Measurements from ENCODE around the gene SLC39A2. TPM values are rescaled to one million over a fixed set of nuclear protein-coding genes. Genes with fewer than 3 reads are reported as not detected.

Gene SLC39A2
- polyA plus RNA-seq, 3 donors, result not detected

DNA sequence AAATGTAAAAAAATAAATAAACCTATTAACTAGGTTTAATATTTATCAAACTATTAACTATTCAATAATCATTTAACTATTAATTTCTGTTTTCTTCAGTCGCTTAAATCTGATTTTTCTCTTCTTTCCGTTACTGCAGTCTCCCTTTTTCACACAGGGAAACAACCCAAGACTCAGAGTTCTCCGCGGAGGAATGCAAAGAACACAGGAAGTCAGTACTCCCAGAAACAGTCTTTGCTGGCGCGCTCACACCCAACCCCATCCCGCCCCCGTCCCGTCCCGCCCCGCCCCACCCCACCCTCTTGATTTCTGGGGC, 9.7 kb upstream of the SLC39A2 start:
- peak overlapping the region; percentile 95 for H3K4me2 ChIP-seq (replicated peaks; ENCODE audit: extremely low read depth, low read length, poor library complexity, severe bottlenecking)
- peaks cover 24 to 30% of the 10 kb centered on the region in 2 donors for H3K36me3 Mint-ChIP-seq
- peak overlapping the region; percentile 68 for H3K9ac ChIP-seq (ENCODE audit: insufficient read depth, low read length, poor library complexity, severe bottlenecking)
- H3K27ac ChIP-seq (ENCODE audit: low read depth in 1 of 2, low read length in 2 of 2), result peak overlapping the region; percentile 64 to 72
- no peaks in the 10 kb centered on the region for H3K27me3 ChIP-seq (ENCODE audit: control insufficient read depth in 2 of 2, insufficient read depth in 2 of 2, low read length in 2 of 2)
- TF ChIP-seq, protein P1, sequence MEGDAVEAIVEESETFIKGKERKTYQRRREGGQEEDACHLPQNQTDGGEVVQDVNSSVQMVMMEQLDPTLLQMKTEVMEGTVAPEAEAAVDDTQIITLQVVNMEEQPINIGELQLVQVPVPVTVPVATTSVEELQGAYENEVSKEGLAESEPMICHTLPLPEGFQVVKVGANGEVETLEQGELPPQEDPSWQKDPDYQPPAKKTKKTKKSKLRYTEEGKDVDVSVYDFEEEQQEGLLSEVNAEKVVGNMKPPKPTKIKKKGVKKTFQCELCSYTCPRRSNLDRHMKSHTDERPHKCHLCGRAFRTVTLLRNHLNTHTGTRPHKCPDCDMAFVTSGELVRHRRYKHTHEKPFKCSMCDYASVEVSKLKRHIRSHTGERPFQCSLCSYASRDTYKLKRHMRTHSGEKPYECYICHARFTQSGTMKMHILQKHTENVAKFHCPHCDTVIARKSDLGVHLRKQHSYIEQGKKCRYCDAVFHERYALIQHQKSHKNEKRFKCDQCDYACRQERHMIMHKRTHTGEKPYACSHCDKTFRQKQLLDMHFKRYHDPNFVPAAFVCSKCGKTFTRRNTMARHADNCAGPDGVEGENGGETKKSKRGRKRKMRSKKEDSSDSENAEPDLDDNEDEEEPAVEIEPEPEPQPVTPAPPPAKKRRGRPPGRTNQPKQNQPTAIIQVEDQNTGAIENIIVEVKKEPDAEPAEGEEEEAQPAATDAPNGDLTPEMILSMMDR (IDR thresholded peaks at IDR 0.05), result no peak
- intact Hi-C loops (cut with micrococcal nuclease), result no loop called here
- no peaks in the 10 kb centered on the region for H3K9me3 ChIP-seq (replicated peaks in 1 of 2; ENCODE audit: control insufficient read depth in 1 of 2, insufficient read depth in 1 of 2, low read length in 2 of 2)
- peaks cover 57% of the 10 kb centered on the region for H3K4me1 Mint-ChIP-seq
- peaks cover 23% of the 10 kb centered on the region for H3K79me2 ChIP-seq (ENCODE audit: insufficient read depth, low read length)
- DNase-seq, result no peak
- H3K9me3 Mint-ChIP-seq, result no peaks in the 10 kb centered on the region
- H3K27ac Mint-ChIP-seq, result peak overlapping the region; percentile 70 to 92 (median 90)
- peaks cover 50 to 63% of the 10 kb centered on the region in 2 donors for H3K4me1 ChIP-seq (ENCODE audit: control insufficient read depth in 1 of 2, insufficient read depth in 2 of 2, low read length in 2 of 2)
- WGBS (ENCODE audit: insufficient coverage), result 0% methylated on average over 1 of the region's 11 CpGs
- H3K4me3 Mint-ChIP-seq, result peak overlapping the region; percentile 92 to 93
- peak overlapping the region; percentile 72 to 97 (median 72) for H3K4me3 ChIP-seq (replicated peaks in 1 of 3; ENCODE audit: low read depth in 2 of 3, low read length in 3 of 3)
- H3K36me3 ChIP-seq (replicated peaks in 1 of 2; ENCODE audit: control insufficient read depth in 1 of 2, insufficient read depth in 2 of 2, low read length in 2 of 2), result peaks cover 24 to 32% of the 10 kb centered on the region in 2 donors
- H2AFZ ChIP-seq (ENCODE audit: insufficient read depth, low read depth, low read length, poor library complexity, severe bottlenecking), result peak overlapping the region; percentile 41
- peaks cover 0 to 2% (median 2%) of the 10 kb centered on the region in 3 donors for H3K27me3 Mint-ChIP-seq (ENCODE audit: low read depth in 3 of 3)
- H4K20me1 ChIP-seq (ENCODE audit: insufficient read depth, low read length), result peaks cover 4% of the 10 kb centered on the region

DNA sequence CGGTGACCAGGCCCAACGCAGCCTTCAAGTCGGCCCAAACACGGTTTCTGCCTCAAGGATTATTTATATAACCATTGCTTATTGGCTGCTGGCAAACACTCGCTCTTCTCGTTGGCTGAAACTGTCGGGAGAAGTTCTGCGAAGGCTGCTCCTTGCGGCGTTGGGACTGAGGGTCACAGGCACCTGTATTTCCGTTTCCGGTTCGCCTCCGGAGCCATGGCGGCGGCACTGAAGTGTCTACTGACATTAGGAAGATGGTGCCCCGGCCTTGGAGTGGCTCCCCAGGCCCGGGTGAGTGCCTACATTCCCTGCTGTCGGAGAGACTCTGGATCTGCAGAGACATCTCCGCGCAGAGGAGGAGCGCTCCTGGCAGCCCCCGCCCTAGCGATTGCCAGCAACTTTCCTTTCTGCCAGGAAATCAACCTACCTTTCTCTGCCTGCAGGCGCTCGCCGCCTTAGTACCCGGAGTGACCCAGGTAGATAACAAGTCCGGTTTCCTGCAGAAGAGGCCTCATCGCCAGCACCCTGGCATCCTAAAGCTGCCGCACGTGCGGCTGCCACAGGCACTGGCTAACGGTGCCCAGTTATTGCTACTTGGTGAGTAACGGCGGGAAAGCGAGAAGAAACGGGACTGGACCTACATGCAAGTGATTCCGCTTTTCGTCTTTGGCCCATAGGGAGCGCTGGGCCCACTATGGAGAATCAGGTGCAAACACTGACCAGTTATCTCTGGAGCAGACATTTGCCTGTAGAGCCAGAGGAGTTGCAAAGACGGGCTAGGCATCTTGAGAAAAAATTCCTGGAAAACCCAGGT, 9.1 kb upstream of the SLC39A2 start, which contains the start of gene METTL17:
METTL17 (plus strand) TSS at position 194 of the 814 bp plus-strand sequence; CDS start at position 217, 23 bp downstream.
- peaks cover 0 to 2% (median 2%) of the 10 kb centered on the region in 3 donors for H3K27me3 Mint-ChIP-seq (ENCODE audit: low read depth in 3 of 3)
- Histone ChIP-seq H4K20me1 (ENCODE audit: insufficient read depth, low read length) (peaks cover 4% of the 10 kb centered on the region), H3K79me2 (ENCODE audit: insufficient read depth, low read length) (peaks cover 23% of the 10 kb centered on the region), H3K9me3 (replicated peaks in 1 of 2; ENCODE audit: control insufficient read depth in 1 of 2, insufficient read depth in 1 of 2, low read length in 2 of 2) (no peaks in the 10 kb centered on the region), H3K27me3 (ENCODE audit: control insufficient read depth in 2 of 2, insufficient read depth in 2 of 2, low read length in 2 of 2) (no peaks in the 10 kb centered on the region), H3K36me3 (replicated peaks in 1 of 2; ENCODE audit: control insufficient read depth in 1 of 2, insufficient read depth in 2 of 2, low read length in 2 of 2) (peaks cover 29 to 38% of the 10 kb centered on the region in 2 donors), H3K27ac (ENCODE audit: low read depth in 1 of 2, low read length in 2 of 2) (peak within 1 kb of the TSS; percentile 64 to 82), H3K4me3 (replicated peaks in 1 of 3; ENCODE audit: low read depth in 2 of 3, low read length in 3 of 3) (peak within 1 kb of the TSS; percentile 72 to 97 (median 72)), H2AFZ (ENCODE audit: insufficient read depth, low read depth, low read length, poor library complexity, severe bottlenecking) (peak within 1 kb of the TSS; percentile 96), H3K4me2 (replicated peaks; ENCODE audit: extremely low read depth, low read length, poor library complexity, severe bottlenecking) (peak within 1 kb of the TSS; percentile 95), H3K9ac (ENCODE audit: insufficient read depth, low read length, poor library complexity, severe bottlenecking) (peak within 1 kb of the TSS; percentile 68), H3K4me1 (ENCODE audit: control insufficient read depth in 1 of 2, insufficient read depth in 2 of 2, low read length in 2 of 2) (peaks cover 46 to 60% of the 10 kb centered on the region in 2 donors)
- intact Hi-C loops (cut with micrococcal nuclease), result no loop called here
- H3K36me3 Mint-ChIP-seq, result peaks cover 30 to 36% of the 10 kb centered on the region in 2 donors
- TF ChIP-seq, protein P1 (IDR thresholded peaks at IDR 0.05), result peak; percentile 39
- peak; percentile 79 to 92 (median 86) for DNase-seq
- H3K4me1 Mint-ChIP-seq, result peaks cover 55% of the 10 kb centered on the region
- no peaks in the 10 kb centered on the region for H3K9me3 Mint-ChIP-seq
- under 1% methylated on average over 37 of the region's 42 CpGs for WGBS (ENCODE audit: insufficient coverage)
- H3K27ac Mint-ChIP-seq, result peak within 1 kb of the TSS; percentile 70 to 92 (median 90)
- peak within 1 kb of the TSS; percentile 92 to 93 for H3K4me3 Mint-ChIP-seq
